Heart left ventricle (tissue), 16 donors: ENCODE data around the gene PRR23E. TPM values are rescaled to one million over a fixed set of nuclear protein-coding genes. Genes with fewer than 3 reads are reported as not detected.

Experiments
- ATAC-seq, 4 donors: fragments of 200-7000 bp; cut with Tn5 transposase; one replicate each; pipeline ENCODE4 v1.9.1; 2020 to 2022; ENCODE audit warnings: moderate library complexity in 4 of 4, mild to moderate bottlenecking in 3 of 4, moderate number of reproducible peaks in 1 of 4
- DNase-seq, 5 donors: peaks; one replicate each; pipeline ENCODE4 v3.0.0-alpha.2; 2020
- H3K27ac ChIP-seq, 12 donors: fragments of 200-600 bp; sonication (generic) in 4 of 12; one replicate each; pipeline versions ENCODE4 v1.5.0 to v1.8.0; 2016 to 2022; ENCODE audit warnings: mild to moderate bottlenecking in 2 of 12
- H3K27me3 ChIP-seq, 9 donors: fragments of 200-600 bp; sonication (generic) in 2 of 9; one replicate each; pipeline versions ENCODE4 v1.5.1 to v1.8.0; 2016 to 2022; ENCODE audit warnings: mild to moderate bottlenecking in 3 of 9
- H3K36me3 ChIP-seq, 9 donors: fragments of 200-600 bp; sonication (generic) in 2 of 9; one replicate each; pipeline versions ENCODE4 v1.5.0 to v1.8.0; 2018 to 2022; ENCODE audit warnings: mild to moderate bottlenecking in 2 of 9
- H3K4me1 ChIP-seq, 12 donors: fragments of 200-600 bp; sonication (generic) in 4 of 12; one replicate each; pipeline versions ENCODE4 v1.5.0 to v1.8.0; 2016 to 2022; ENCODE audit warnings: mild to moderate bottlenecking in 3 of 12
- H3K4me3 ChIP-seq, 12 donors: fragments of 200-600 bp; sonication (generic) in 4 of 12; one replicate each; pipeline versions ENCODE4 v1.5.0 to v1.8.0; 2017 to 2022; ENCODE audit warnings: mild to moderate bottlenecking in 9 of 12, moderate library complexity in 4 of 12
- H3K9me3 ChIP-seq, 12 donors: fragments of 200-600 bp; sonication (generic) in 4 of 12; one replicate each; pipeline versions ENCODE4 v1.5.0 to v1.8.0; 2016 to 2022; ENCODE audit warnings: mild to moderate bottlenecking in 1 of 12
- POLR2A ChIP-seq, 2 donors: fragments of 450-650 bp; IDR thresholded peaks; one replicate each; pipeline ENCODE4 v1.6.1; 2017; ENCODE audit warnings: antibody characterized with exemption in 2 of 2, mild to moderate bottlenecking in 2 of 2, moderate library complexity in 2 of 2
- WGBS, 4 donors: extraction: QIAGEN DNeasy Blood & Tissue Kit in 2 of 4; methylation state at CpG; one replicate each; pipeline versions ENCODE4 v1.1.5 to v1.1.7; 2013 to 2018; 5-methylcytosine and 5-hydroxymethylcytosine counted together
- intact Hi-C, 10 donors: fragments of 100-400 bp; cut with DNase I; formaldehyde crosslinking; loops; one replicate each; pipeline versions ENCODE4 v1.11.1 to v1.14.2; 2022
- polyA plus RNA-seq, 2 donors: library from polyadenylated mRNA; stranded (reverse); fragments of 200-250 nt; gene quantifications; one replicate each; pipeline ENCODE4 v1.2.3, GENCODE V29; 2013
- total RNA-seq, 9 donors: library from RNA; depleted of rRNA in 2 of 9; stranded (reverse); fragments of >200 nt in 2 of 9; fragmentation: NEBNext Ultra II Directional in 3 of 9; extraction: Animal tissue kit (Norgen Biotek cat#: 25700) in 3 of 9; gene quantifications; one replicate each; pipeline versions ENCODE4 v1.1.0 to v1.2.4, GENCODE V29; 2016 to 2023
- TF ChIP-seq, protein P1 (sequence below), 12 donors: fragments of 200-600 bp; sonication (generic) in 4 of 12; IDR thresholded peaks; one replicate each; pipeline versions ENCODE4 v1.5.0 to v1.8.0; 2018 to 2022; ENCODE audit warnings: antibody characterized with exemption in 12 of 12, mild to moderate bottlenecking in 5 of 12
- donor health status: ischemic (EF 13 %, LVEDD 7.1; RV severe dilation, severe dysfunction).
- donor health status: healthy with polysubstance abuse.
- donor health status: DM: no; HTN: yes; CAD: no.
- donor health status: DM: no; HTN: no; CAD: no.
- donor health status: ischemic (EF 25% LVEDD 6.9; RV normal size, moderate dysfunction).
- donor health status: ischemic (EF 25% LVEDD 5.7; RV mildly dilated, moderate dysfunction).
- donor health status: healthy.
- donor health status: DM: yes; HTN: yes; CAD: no.
- donor health status: ischemic (EF 35%, LVEDD 5.7; RV mildly dilated, moderate dysfunction).
- donor health status: nonischemic (EF 11% LVEDD 7.7; RV severe dilation, severe dysfunction).
- donor health status: DM: yes; HTN: yes; CAD: no.
- donor health status: PGD.
- donor health status: ischemic (EF 29% LVEDD 5.4; RV normal size, mild dysfunction).
- donor health status: nonischemic (EF 23%, LVEDD 6.1; RV moderate dilation, normal function).

The PRR23E gene
- total and polyA plus RNA-seq, 11 donors: not detected

DNA sequence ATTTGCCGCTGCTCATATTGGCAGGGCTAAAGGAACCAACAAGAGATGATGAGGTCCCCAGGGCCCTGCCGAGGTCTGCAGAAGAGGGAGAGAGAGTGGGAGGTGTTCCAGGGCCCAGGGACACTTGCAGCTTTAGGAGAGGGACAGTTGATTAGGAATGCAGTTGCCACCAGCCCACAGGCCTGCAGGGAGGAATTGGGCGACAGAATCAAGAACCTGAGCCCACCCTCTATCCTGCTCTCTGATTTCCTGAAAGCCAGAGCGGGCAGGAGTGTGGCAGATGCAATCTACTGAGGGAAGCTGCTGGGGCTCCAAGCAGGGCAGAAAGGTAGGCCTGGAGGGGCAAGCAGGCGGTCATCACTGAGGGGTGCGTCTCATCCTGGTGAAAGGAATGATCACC, 12.1 kb upstream of the PRR23E start:
- no peak for TF ChIP-seq POLR2A (IDR thresholded peaks at IDR 0.05)
- TF ChIP-seq, protein P1, sequence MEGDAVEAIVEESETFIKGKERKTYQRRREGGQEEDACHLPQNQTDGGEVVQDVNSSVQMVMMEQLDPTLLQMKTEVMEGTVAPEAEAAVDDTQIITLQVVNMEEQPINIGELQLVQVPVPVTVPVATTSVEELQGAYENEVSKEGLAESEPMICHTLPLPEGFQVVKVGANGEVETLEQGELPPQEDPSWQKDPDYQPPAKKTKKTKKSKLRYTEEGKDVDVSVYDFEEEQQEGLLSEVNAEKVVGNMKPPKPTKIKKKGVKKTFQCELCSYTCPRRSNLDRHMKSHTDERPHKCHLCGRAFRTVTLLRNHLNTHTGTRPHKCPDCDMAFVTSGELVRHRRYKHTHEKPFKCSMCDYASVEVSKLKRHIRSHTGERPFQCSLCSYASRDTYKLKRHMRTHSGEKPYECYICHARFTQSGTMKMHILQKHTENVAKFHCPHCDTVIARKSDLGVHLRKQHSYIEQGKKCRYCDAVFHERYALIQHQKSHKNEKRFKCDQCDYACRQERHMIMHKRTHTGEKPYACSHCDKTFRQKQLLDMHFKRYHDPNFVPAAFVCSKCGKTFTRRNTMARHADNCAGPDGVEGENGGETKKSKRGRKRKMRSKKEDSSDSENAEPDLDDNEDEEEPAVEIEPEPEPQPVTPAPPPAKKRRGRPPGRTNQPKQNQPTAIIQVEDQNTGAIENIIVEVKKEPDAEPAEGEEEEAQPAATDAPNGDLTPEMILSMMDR (IDR thresholded peaks at IDR 0.05): no peak
- H3K9me3 ChIP-seq: no peaks in the 10 kb centered on the region
- no peak overlapping the region for H3K27ac ChIP-seq
- H3K36me3 ChIP-seq: no peaks in the 10 kb centered on the region
- intact Hi-C loops: loop anchor here in 2 of 10 donors (10.0 kb wide), 2 partner anchors 274 to 506 kb away; no protein-coding TSS in a partner anchor
- DNase-seq (peak in 2 of 5 donors; percentile 4 to 26), ATAC-seq (no peak)
- 69 to 85% (median 80%) methylated on average over 6 of the region's 6 CpGs for WGBS, 4 donors
- H3K4me1 ChIP-seq: no peaks in the 10 kb centered on the region
- H3K27me3 ChIP-seq: no peaks in the 10 kb centered on the region
- H3K4me3 ChIP-seq: no peak overlapping the region

GRCh38 chr3:127182431-127182830, 10.5 kb upstream of the PRR23E start:
- Histone ChIP-seq H3K27ac (no peak overlapping the region), H3K27me3 (no peaks in the 10 kb centered on the region), H3K4me1 (no peaks in the 10 kb centered on the region), H3K9me3 (peaks cover 0 to under 1% (median 0%) of the 10 kb centered on the region in 12 donors), H3K4me3 (no peak overlapping the region), H3K36me3 (no peaks in the 10 kb centered on the region)
- WGBS, 4 donors: 64 to 81% (median 74%) methylated on average over 7 of the region's 7 CpGs
- intact Hi-C loops: loop anchor here in 2 of 10 donors (10.0 kb wide), 2 partner anchors 272 to 508 kb away; no protein-coding TSS in a partner anchor
- DNase-seq (no peak), ATAC-seq (peak in 1 of 4 donors; percentile 41)
- TF ChIP-seq, protein P1 (IDR thresholded peaks at IDR 0.05): no peak
- TF ChIP-seq POLR2A (IDR thresholded peaks at IDR 0.05): no peak

DNA sequence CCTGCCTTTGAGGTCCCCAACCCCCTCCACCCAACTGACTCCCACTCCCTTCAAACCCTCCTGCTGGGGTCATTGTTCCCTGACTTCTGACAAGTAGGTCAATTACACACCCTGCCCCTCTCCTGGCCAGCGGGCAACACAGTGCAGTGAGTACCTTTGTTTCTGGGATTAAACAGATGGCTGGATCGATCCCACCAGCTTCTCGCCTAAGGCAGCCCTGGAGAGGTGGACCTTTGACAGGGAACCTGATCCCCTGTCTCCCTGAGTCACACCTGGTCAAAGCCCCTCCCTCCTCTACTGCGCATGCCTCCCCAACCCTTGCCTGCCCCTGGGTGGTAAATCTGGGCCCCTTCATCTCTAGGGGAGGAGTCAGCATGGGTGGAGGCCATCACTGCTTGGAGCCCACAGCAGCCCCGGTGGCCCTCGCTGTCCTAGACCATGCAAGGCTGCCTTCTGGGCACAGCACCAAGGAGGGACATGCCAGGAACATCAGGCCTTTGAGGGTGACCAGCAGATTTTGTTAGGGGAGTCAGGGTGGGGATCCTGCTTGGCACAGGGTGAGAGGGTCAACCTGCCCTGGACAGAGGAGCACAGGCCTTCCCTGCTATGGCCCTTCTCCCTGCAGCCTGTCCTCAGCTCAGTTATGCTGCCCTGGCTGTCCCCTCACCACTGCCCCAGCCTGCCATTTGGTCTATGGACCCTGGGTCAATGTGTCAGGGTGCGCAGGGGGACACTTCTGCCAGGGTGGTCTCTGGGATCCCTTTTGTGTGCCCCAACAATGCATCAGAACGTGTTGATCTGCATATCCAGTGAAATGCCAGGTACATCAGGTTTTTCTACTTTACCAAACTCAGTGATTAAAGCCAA, 9.8 kb upstream of the PRR23E start:
- Histone ChIP-seq H3K27ac (no peak overlapping the region), H3K36me3 (no peaks in the 10 kb centered on the region), H3K4me3 (no peak overlapping the region), H3K4me1 (no peaks in the 10 kb centered on the region), H3K27me3 (no peaks in the 10 kb centered on the region), H3K9me3 (peaks cover 0 to 6% (median 0%) of the 10 kb centered on the region in 12 donors)
- intact Hi-C loops: loop anchor here in 2 of 10 donors (10.0 kb wide), 2 partner anchors 272 to 508 kb away; no protein-coding TSS in a partner anchor
- TF ChIP-seq POLR2A (IDR thresholded peaks at IDR 0.05): no peak
- TF ChIP-seq, protein P1 (IDR thresholded peaks at IDR 0.05): no peak
- 67 to 77% (median 73%) methylated on average over 6 to 8 of the region's 8 CpGs for WGBS, 4 donors
- DNase-seq (peak in 1 of 5 donors; percentile 44), ATAC-seq (peak in 1 of 4 donors; percentile 20)
